ENCODE results near the gene MBNL2.

DNA sequence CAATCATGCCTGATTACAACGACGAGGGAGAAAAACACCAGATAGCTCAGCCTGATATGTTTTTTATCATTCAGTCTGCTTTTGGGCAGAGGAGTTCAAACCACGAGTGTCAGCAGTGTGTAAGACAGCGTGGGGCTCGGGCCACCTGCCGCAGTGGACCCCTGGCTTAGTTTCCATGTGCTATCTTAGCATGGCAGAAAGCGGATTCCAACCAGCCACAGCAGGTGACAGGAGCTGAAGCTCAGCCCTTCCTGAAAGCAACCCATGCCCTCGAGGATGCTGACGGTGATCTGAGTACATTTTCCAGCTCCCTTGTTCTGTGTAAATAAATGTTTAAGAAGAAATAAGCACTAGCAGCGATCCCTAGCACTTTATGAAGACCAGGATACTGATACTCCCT, 32.2 kb upstream of the MBNL2 start:
- TF ChIP-seq POLR2AphosphoS5 (IDR thresholded peaks at IDR 0.05): no peak
- TF ChIP-seq, protein P1, sequence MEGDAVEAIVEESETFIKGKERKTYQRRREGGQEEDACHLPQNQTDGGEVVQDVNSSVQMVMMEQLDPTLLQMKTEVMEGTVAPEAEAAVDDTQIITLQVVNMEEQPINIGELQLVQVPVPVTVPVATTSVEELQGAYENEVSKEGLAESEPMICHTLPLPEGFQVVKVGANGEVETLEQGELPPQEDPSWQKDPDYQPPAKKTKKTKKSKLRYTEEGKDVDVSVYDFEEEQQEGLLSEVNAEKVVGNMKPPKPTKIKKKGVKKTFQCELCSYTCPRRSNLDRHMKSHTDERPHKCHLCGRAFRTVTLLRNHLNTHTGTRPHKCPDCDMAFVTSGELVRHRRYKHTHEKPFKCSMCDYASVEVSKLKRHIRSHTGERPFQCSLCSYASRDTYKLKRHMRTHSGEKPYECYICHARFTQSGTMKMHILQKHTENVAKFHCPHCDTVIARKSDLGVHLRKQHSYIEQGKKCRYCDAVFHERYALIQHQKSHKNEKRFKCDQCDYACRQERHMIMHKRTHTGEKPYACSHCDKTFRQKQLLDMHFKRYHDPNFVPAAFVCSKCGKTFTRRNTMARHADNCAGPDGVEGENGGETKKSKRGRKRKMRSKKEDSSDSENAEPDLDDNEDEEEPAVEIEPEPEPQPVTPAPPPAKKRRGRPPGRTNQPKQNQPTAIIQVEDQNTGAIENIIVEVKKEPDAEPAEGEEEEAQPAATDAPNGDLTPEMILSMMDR (IDR thresholded peaks at IDR 0.05): no peak
